Measurements from ENCODE around the gene CRHR2.

CRHR2 gene

GRCh38 chr7:30707391-30708357 lies 25.4 kb upstream of the CRHR2 start:
- DNase-seq (ENCODE audit: low spot score) = no peak

GRCh38 chr7:30706908-30707307 lies 24.7 kb upstream of the CRHR2 start:
- no peak for DNase-seq (ENCODE audit: low spot score)

- no peak for DNase-seq (ENCODE audit: low spot score)
Observed at GRCh38 chr7:30706316-30706715, 24.1 kb upstream of the CRHR2 start.

- no peak for DNase-seq (ENCODE audit: low spot score)
Observed at GRCh38 chr7:30705596-30705995, 23.3 kb upstream of the CRHR2 start.

- DNase-seq (ENCODE audit: low spot score) = no peak
Observed at GRCh38 chr7:30705008-30705407, 22.8 kb upstream of the CRHR2 start.

GRCh38 chr7:30703756-30704155 lies 21.5 kb upstream of the CRHR2 start:
- peak; percentile 71 for DNase-seq (ENCODE audit: low spot score)

- DNase-seq (ENCODE audit: low spot score) = no peak
Observed at GRCh38 chr7:30702200-30702599, 19.9 kb upstream of the CRHR2 start.

- DNase-seq (ENCODE audit: low spot score) = no peak
Observed at GRCh38 chr7:30700941-30701340, 18.7 kb upstream of the CRHR2 start.

- no peak for DNase-seq (ENCODE audit: low spot score)
Observed at GRCh38 chr7:30699706-30700495, 17.6 kb upstream of the CRHR2 start.

- DNase-seq (ENCODE audit: low spot score) = no peak
Observed at GRCh38 chr7:30698481-30698880, 16.2 kb upstream of the CRHR2 start.

- DNase-seq (ENCODE audit: low spot score) = no peak
Observed at GRCh38 chr7:30697719-30698460, 15.6 kb upstream of the CRHR2 start.

- no peak for DNase-seq (ENCODE audit: low spot score)
Observed at GRCh38 chr7:30694774-30695721, 12.8 kb upstream of the CRHR2 start.

GRCh38 chr7:30694218-30694745 lies 12.0 kb upstream of the CRHR2 start:
- DNase-seq (ENCODE audit: low spot score) = no peak

GRCh38 chr7:30692882-30693281 lies 10.6 kb upstream of the CRHR2 start:
- DNase-seq (ENCODE audit: low spot score) = no peak

- no peak for DNase-seq (ENCODE audit: low spot score)
Observed at GRCh38 chr7:30692438-30692837, 10.2 kb upstream of the CRHR2 start.

GRCh38 chr7:30690011-30690410 lies 7.8 kb upstream of the CRHR2 start:
- no peak for DNase-seq (ENCODE audit: low spot score)

- no peak for DNase-seq (ENCODE audit: low spot score)
Observed at GRCh38 chr7:30688718-30689221, 6.5 kb upstream of the CRHR2 start.

- no peak for DNase-seq (ENCODE audit: low spot score)
Observed at GRCh38 chr7:30687604-30688003, 5.3 kb upstream of the CRHR2 start.

GRCh38 chr7:30684351-30684750 lies 2.1 kb upstream of the CRHR2 start:
- no peak for DNase-seq (ENCODE audit: low spot score)

- DNase-seq (ENCODE audit: low spot score) = no peak
Observed at GRCh38 chr7:30683816-30684215, 1.6 kb upstream of the CRHR2 start.
